ENCODE data around the gene OSBPL6. TPM values are rescaled to one million over a fixed set of nuclear protein-coding genes. Genes with fewer than 3 reads are reported as not detected.

OSBPL6 gene
- total RNA-seq, 1 experiment from 2014 or later = 2.1 TPM

- Histone ChIP-seq H3K4me3 (ENCODE audit: low read depth in 2 of 2, low read length in 2 of 2) (no peak overlapping the region), H3K4me1 (ENCODE audit: control insufficient read depth, insufficient read depth, low read length) (no peaks in the 10 kb centered on the region), H3K27ac (ENCODE audit: low read length) (no peak overlapping the region), H3K9me3 (ENCODE audit: control insufficient read depth, insufficient read depth, low read depth, low read length) (no peaks in the 10 kb centered on the region), H3K36me3 (ENCODE audit: control insufficient read depth, insufficient read depth, low read length) (no peaks in the 10 kb centered on the region), H3K27me3 (ENCODE audit: control insufficient read depth, insufficient read depth, low read length) (no peaks in the 10 kb centered on the region)
- BruUV-seq (replicated peaks) = no TSS peak
- intact Hi-C loops (cut with micrococcal nuclease; ENCODE audit: unreplicated experiment) (no loop called here), in situ Hi-C loops (cut with HindIII; ENCODE audit: low pct_unique_long_range_greater_than_20kb, low sequenced_read_pairs) (no loop called here)
- DNase-seq (ENCODE audit: low read depth, low spot score) = no peak
- TF ChIP-seq CTCF (IDR thresholded peaks at IDR 0.05) (no peak), POLR2AphosphoS5 (IDR thresholded peaks at IDR 0.05; ENCODE audit: low read depth, low read length) (no peak), REST (IDR thresholded peaks at IDR 0.05; ENCODE audit: insufficient read depth in 1 of 2, low read depth in 2 of 2, low read length in 1 of 2) (no peak), TCF7L2 (IDR thresholded peaks at IDR 0.05; ENCODE audit: low read depth, low read length) (no peak), SIN3A (IDR thresholded peaks at IDR 0.05; ENCODE audit: borderline replicate concordance, insufficient read depth, low read depth, low read length) (no peak)
- ATAC-seq = no peak
- POLR2A ChIA-PET = no interaction called here
- CTCF ChIA-PET = no interaction called here
These were observed 69.9 kb downstream of the OSBPL6 start for GRCh38 chr2:178264211-178264610.

- POLR2A ChIA-PET = no interaction called here
- H3K27me3 ChIP-seq (ENCODE audit: control insufficient read depth, insufficient read depth, low read length) = no peaks in the 10 kb centered on the region
- DNase-seq (ENCODE audit: low read depth, low spot score) (no peak), ATAC-seq (0 out of 2 replicates have a peak, but pooled peaks have one; percentile 26)
- H3K4me3 ChIP-seq (ENCODE audit: low read depth in 2 of 2, low read length in 2 of 2) = no peak overlapping the region
- no peak overlapping the region for H3K27ac ChIP-seq (ENCODE audit: low read length)
- TF ChIP-seq SIN3A (IDR thresholded peaks at IDR 0.05; ENCODE audit: borderline replicate concordance, insufficient read depth, low read depth, low read length) = no peak
- TF ChIP-seq TCF7L2 (IDR thresholded peaks at IDR 0.05; ENCODE audit: low read depth, low read length) = no peak
- no peak for TF ChIP-seq CTCF (IDR thresholded peaks at IDR 0.05)
- TF ChIP-seq POLR2AphosphoS5 (IDR thresholded peaks at IDR 0.05; ENCODE audit: low read depth, low read length) = no peak
- no peak for TF ChIP-seq REST (IDR thresholded peaks at IDR 0.05; ENCODE audit: insufficient read depth in 1 of 2, low read depth in 2 of 2, low read length in 1 of 2)
- BruUV-seq (replicated peaks) = no TSS peak
- in situ Hi-C loops (cut with HindIII; ENCODE audit: low pct_unique_long_range_greater_than_20kb, low sequenced_read_pairs) = no loop called here
- CTCF ChIA-PET = no interaction called here
- no peaks in the 10 kb centered on the region for H3K36me3 ChIP-seq (ENCODE audit: control insufficient read depth, insufficient read depth, low read length)
- intact Hi-C loops (cut with micrococcal nuclease; ENCODE audit: unreplicated experiment) = no loop called here
- no peaks in the 10 kb centered on the region for H3K4me1 ChIP-seq (ENCODE audit: control insufficient read depth, insufficient read depth, low read length)
- H3K9me3 ChIP-seq (ENCODE audit: control insufficient read depth, insufficient read depth, low read depth, low read length) = no peaks in the 10 kb centered on the region
These were observed 71.5 kb downstream of the OSBPL6 start for GRCh38 chr2:178265851-178266250.

Measured in Panc1 (cell line).